K562 (cell line): ENCODE measurements around the gene CCDC136. TPM values are rescaled to one million over a fixed set of nuclear protein-coding genes. Genes with fewer than 3 reads are reported as not detected.
A peak's percentile ranks its signal among the peaks of the same experiment; 100 is the strongest.

ENCODE experiments used
- ARNT ChIP-seq, 2 experiments: fragments of 450-650 bp; IDR thresholded peaks; 2 replicates each; pipeline ENCODE4 v1.6.1; 2016; ENCODE audit warnings: mild to moderate bottlenecking in 1 of 2
- HLTF ChIP-seq: fragments of 450-650 bp; IDR thresholded peaks from 2 replicates; pipeline ENCODE4 v1.6.1; 2016
- MTA2 ChIP-seq: fragments of 450-650 bp; IDR thresholded peaks from 2 replicates; pipeline ENCODE4 v1.6.1; 2016; ENCODE audit warnings: low read depth
- NEUROD1 ChIP-seq: fragments of 150-350 bp; IDR thresholded peaks from 2 replicates; pipeline ENCODE4 v1.6.1; 2014; ENCODE audit warnings: borderline replicate concordance, low read length, low read depth; ENCODE audit not compliant: partially characterized antibody
- PML ChIP-seq: IDR thresholded peaks from 2 replicates; pipeline ENCODE4 v1.6.1; 2012; ENCODE audit warnings: low read length, inconsistent platforms
- RBM39 ChIP-seq: fragments of 200-400 bp; formaldehyde crosslinking; optimal IDR thresholded peaks from 2 replicates; pipeline ENCODE3; 2018; ENCODE audit warnings: low read depth, low read length
- SMARCE1 ChIP-seq: fragments of 450-650 bp; IDR thresholded peaks from 2 replicates; pipeline ENCODE4 v1.7.1; 2016; ENCODE audit warnings: mild to moderate bottlenecking
- TEAD4 ChIP-seq, 2 experiments: sonication (generic) in 1 of 2; formaldehyde crosslinking in 1 of 2; IDR thresholded peaks; 2 replicates each; pipeline versions ENCODE4 v1.6.1 to v1.8.0; 2012 to 2022; ENCODE audit warnings: borderline replicate concordance in 1 of 2, inconsistent platforms in 1 of 2, low read length in 1 of 2, mild to moderate bottlenecking in 1 of 2, missing genetic modification reagents in 1 of 2
- TSC22D4 ChIP-seq: fragments of 450-650 bp; IDR thresholded peaks from 2 replicates; pipeline ENCODE4 v1.6.1; 2016; ENCODE audit warnings: missing genetic modification characterization, missing biosample characterization, control low read depth
- ZBED1 ChIP-seq: IDR thresholded peaks from 2 replicates; pipeline ENCODE4 v1.6.1; 2014
- ZNF143 ChIP-seq: sonication (generic); formaldehyde crosslinking; IDR thresholded peaks from 2 replicates; pipeline ENCODE4 v1.9.0; 2022; ENCODE audit warnings: mild to moderate bottlenecking, missing genetic modification reagents
- ZNF197 ChIP-seq: fragments of 200-800 bp; sonication (Bioruptor generic); IDR thresholded peaks from 2 replicates; pipeline ENCODE4 v1.6.1; 2016; ENCODE audit warnings: low read depth, missing genetic modification characterization, missing compliant biosample characterization
- ZNF589 ChIP-seq: fragments of 200-800 bp; sonication (Bioruptor generic); IDR thresholded peaks from 2 replicates; pipeline ENCODE4 v1.6.1; 2016; ENCODE audit warnings: low read depth, missing genetic modification characterization, missing compliant biosample characterization
- ZNF830 ChIP-seq: fragments of 250-450 bp; sonication (Bioruptor Pico); IDR thresholded peaks from 2 replicates; pipeline ENCODE4 v1.5.0; 2021; ENCODE audit warnings: mild to moderate bottlenecking
- ZSCAN32 ChIP-seq: fragments of 450-650 bp; formaldehyde crosslinking; IDR thresholded peaks from 2 replicates; pipeline ENCODE4 v1.4.0; 2020; ENCODE audit warnings: mild to moderate bottlenecking, moderate library complexity
- polyA plus RNA-seq, 8 experiments: library from polyadenylated mRNA; depleted of rRNA in 4 of 8; stranded (reverse) in 5 of 8; unstranded in 3 of 8; fragments of >200 nt; fragmentation: Nextera tagmentation in 2 of 8; fragmentation: Illumina TruSeq in 1 of 8; extraction: Ambion mirVana in 2 of 8; extraction: Trizol in 1 of 8; gene quantifications; 2 replicates each; pipeline versions ENCODE4 v1.2.1 to v1.2.3, GENCODE V29; 2011 to 2014; ENCODE audit warnings: inconsistent platforms in 1 of 8, missing spikeins in 1 of 8
- total RNA-seq, 7 experiments: library from RNA; depleted of rRNA in 6 of 7; stranded (reverse); fragments of >200 nt in 6 of 7; fragmentation: Illumina TruSeq in 2 of 7; extraction: Trizol in 2 of 7; gene quantifications; 2 replicates each; pipeline versions ENCODE4 v1.2.1 to v1.2.3, GENCODE V29; 2011 to 2021; ENCODE audit warnings: low replicate concordance in 1 of 7
- TF ChIP-seq, protein P1 (sequence below): fragments of 200-800 bp; sonication (Bioruptor generic); IDR thresholded peaks from 2 replicates; pipeline ENCODE4 v1.6.1; 2016; ENCODE audit warnings: missing genetic modification characterization, missing compliant biosample characterization
- TF ChIP-seq, protein P2 (sequence below): fragments of 450-650 bp; IDR thresholded peaks from 2 replicates; pipeline ENCODE4 v1.6.1; 2017; ENCODE audit warnings: antibody characterized with exemption, mild to moderate bottlenecking
- TF ChIP-seq, protein P3 (sequence below): fragments of 250-450 bp; sonication (Bioruptor Pico); IDR thresholded peaks from 2 replicates; pipeline ENCODE4 v1.5.0; 2021

Gene CCDC136
- total and polyA plus RNA-seq, 9 of the 15 experiments (the other 6 are each of a cell fraction or from before 2014, with no cell fraction given): 2.4 to 40.8 (median 26.5) TPM

DNA sequence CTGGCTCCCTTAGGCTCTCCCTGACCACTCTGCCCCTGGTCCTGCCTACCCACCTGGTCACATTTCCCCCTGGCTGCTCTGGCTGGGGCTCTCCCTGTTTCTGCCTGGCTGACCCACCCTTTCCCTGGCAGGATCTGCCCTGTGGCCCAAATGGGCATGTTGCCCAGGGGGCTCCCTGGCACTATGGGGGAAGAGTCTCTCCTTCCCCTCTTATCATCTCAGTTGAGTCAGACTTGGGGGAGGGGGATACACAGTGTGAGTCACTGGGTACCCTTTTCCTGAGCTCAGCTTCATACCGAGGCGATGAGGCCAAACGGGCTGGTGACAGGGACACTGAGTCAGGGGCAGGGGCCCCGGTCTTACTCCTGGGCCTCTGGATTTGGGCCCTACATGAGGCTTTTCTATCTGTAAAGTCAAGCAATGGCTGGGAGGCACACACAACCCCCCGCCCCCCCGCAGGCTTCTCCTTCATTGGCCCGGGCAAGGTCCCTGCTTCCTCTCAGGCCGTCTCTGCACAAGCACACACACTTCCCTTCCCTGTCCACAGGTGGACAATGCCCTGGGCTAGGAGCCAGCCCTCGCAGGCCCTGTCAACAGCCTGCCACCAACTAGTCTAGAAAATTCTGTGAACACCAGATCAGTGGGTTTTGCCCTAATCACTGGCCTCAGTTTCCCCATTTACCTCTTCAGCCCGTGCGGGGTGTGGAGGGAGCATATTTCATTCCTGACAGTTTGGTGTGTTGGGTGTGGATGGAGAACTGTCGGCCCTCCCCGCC is 37.8 kb downstream of the CCDC136 start (continued):
- TF ChIP-seq, protein P1, sequence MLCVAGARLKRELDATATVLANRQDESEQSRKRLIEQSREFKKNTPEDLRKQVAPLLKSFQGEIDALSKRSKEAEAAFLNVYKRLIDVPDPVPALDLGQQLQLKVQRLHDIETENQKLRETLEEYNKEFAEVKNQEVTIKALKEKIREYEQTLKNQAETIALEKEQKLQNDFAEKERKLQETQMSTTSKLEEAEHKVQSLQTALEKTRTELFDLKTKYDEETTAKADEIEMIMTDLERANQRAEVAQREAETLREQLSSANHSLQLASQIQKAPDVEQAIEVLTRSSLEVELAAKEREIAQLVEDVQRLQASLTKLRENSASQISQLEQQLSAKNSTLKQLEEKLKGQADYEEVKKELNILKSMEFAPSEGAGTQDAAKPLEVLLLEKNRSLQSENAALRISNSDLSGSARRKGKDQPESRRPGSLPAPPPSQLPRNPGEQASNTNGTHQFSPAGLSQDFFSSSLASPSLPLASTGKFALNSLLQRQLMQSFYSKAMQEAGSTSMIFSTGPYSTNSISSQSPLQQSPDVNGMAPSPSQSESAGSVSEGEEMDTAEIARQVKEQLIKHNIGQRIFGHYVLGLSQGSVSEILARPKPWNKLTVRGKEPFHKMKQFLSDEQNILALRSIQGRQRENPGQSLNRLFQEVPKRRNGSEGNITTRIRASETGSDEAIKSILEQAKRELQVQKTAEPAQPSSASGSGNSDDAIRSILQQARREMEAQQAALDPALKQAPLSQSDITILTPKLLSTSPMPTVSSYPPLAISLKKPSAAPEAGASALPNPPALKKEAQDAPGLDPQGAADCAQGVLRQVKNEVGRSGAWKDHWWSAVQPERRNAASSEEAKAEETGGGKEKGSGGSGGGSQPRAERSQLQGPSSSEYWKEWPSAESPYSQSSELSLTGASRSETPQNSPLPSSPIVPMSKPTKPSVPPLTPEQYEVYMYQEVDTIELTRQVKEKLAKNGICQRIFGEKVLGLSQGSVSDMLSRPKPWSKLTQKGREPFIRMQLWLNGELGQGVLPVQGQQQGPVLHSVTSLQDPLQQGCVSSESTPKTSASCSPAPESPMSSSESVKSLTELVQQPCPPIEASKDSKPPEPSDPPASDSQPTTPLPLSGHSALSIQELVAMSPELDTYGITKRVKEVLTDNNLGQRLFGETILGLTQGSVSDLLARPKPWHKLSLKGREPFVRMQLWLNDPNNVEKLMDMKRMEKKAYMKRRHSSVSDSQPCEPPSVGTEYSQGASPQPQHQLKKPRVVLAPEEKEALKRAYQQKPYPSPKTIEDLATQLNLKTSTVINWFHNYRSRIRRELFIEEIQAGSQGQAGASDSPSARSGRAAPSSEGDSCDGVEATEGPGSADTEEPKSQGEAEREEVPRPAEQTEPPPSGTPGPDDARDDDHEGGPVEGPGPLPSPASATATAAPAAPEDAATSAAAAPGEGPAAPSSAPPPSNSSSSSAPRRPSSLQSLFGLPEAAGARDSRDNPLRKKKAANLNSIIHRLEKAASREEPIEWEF (CRISPR knock-in tag): no peak
- TF ChIP-seq ARNT (IDR thresholded peaks at IDR 0.05) (peak in 1 of 2 experiments; percentile 38; a peak in 1 of 4 replicates), ZNF197 (CRISPR knock-in tag) (peak; percentile 40; the same call in 1 of the 2 replicates), HLTF (0 out of 2 replicates have a peak, but pooled peaks have one; percentile 70), ZBED1 (no peak), ZNF830 (0 out of 2 replicates have a peak, but pooled peaks have one; percentile 48), ZNF589 (CRISPR knock-in tag) (peak; percentile 33; the same call in 1 of the 2 replicates), ZNF143 (CRISPR knock-in tag) (0 out of 2 replicates have a peak, but pooled peaks have one; percentile 29), RBM39 (peak; percentile 40), PML (no peak), NEUROD1 (no peak), ZSCAN32 (CRISPR knock-in tag) (no peak), TSC22D4 (tag) (no peak), SMARCE1 (peak; percentile 60; the same call in 1 of the 2 replicates), MTA2 (0 out of 2 replicates have a peak, but pooled peaks have one; percentile 20), TEAD4 (IDR thresholded peaks at IDR 0.05; ENCODE audit: low read length) (peak; percentile 16; the same call in 1 of the 2 replicates), TEAD4 (CRISPR knock-in tag; IDR thresholded peaks at IDR 0.05; ENCODE audit: borderline replicate concordance) (0 out of 2 replicates have a peak, but pooled peaks have one; percentile 36)
- TF ChIP-seq, protein P2, sequence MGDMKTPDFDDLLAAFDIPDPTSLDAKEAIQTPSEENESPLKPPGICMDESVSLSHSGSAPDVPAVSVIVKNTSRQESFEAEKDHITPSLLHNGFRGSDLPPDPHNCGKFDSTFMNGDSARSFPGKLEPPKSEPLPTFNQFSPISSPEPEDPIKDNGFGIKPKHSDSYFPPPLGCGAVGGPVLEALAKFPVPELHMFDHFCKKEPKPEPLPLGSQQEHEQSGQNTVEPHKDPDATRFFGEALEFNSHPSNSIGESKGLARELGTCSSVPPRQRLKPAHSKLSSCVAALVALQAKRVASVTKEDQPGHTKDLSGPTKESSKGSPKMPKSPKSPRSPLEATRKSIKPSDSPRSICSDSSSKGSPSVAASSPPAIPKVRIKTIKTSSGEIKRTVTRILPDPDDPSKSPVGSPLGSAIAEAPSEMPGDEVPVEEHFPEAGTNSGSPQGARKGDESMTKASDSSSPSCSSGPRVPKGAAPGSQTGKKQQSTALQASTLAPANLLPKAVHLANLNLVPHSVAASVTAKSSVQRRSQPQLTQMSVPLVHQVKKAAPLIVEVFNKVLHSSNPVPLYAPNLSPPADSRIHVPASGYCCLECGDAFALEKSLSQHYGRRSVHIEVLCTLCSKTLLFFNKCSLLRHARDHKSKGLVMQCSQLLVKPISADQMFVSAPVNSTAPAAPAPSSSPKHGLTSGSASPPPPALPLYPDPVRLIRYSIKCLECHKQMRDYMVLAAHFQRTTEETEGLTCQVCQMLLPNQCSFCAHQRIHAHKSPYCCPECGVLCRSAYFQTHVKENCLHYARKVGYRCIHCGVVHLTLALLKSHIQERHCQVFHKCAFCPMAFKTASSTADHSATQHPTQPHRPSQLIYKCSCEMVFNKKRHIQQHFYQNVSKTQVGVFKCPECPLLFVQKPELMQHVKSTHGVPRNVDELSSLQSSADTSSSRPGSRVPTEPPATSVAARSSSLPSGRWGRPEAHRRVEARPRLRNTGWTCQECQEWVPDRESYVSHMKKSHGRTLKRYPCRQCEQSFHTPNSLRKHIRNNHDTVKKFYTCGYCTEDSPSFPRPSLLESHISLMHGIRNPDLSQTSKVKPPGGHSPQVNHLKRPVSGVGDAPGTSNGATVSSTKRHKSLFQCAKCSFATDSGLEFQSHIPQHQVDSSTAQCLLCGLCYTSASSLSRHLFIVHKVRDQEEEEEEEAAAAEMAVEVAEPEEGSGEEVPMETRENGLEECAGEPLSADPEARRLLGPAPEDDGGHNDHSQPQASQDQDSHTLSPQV: 0 out of 2 replicates have a peak, but pooled peaks have one; percentile 24
- TF ChIP-seq, protein P3, sequence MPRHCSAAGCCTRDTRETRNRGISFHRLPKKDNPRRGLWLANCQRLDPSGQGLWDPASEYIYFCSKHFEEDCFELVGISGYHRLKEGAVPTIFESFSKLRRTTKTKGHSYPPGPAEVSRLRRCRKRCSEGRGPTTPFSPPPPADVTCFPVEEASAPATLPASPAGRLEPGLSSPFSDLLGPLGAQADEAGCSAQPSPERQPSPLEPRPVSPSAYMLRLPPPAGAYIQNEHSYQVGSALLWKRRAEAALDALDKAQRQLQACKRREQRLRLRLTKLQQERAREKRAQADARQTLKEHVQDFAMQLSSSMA (CRISPR knock-in tag): 0 out of 2 replicates have a peak, but pooled peaks have one; percentile 55
